Measurements from ENCODE around the gene OR10X1. TPM values are rescaled to one million over a fixed set of nuclear protein-coding genes. Genes with fewer than 3 reads are reported as not detected.

Gene OR10X1
- total RNA-seq, 1 experiment from 2014 or later: not detected

GRCh38 chr1:158559696-158560095, 20.0 kb downstream of the OR10X1 start:
- H4K8ac ChIP-seq (replicated peaks; ENCODE audit: insufficient read length, low read depth, low read length): no peak overlapping the region
- H2BK120ac ChIP-seq (ENCODE audit: low read depth, low read length, poor library complexity, severe bottlenecking): no peak overlapping the region
- Mint-ChIP-seq H3K36me3 (ENCODE audit: insufficient read depth in 1 of 3, low read depth in 3 of 3) (no peaks in the 10 kb centered on the region), H3K9me3 (no peaks in the 10 kb centered on the region), H3K4me3 (no peak overlapping the region), H3K4me1 (no peaks in the 10 kb centered on the region), H3K27ac (no peak overlapping the region), H3K27me3 (ENCODE audit: low read depth) (no peaks in the 10 kb centered on the region)
- no peak overlapping the region for H3K4ac ChIP-seq (ENCODE audit: low read depth, low read length)
- no peak overlapping the region for H2BK15ac ChIP-seq (ENCODE audit: low read depth, low read length)
- H2AFZ ChIP-seq (ENCODE audit: low read length): no peak overlapping the region
- no peaks in the 10 kb centered on the region for H3K79me1 ChIP-seq (ENCODE audit: insufficient read depth, low read depth, low read length, poor library complexity, severe bottlenecking)
- no peak overlapping the region for H3K18ac ChIP-seq (ENCODE audit: insufficient read length, low read depth, low read length)
- no peak overlapping the region for H2BK12ac ChIP-seq (ENCODE audit: insufficient read length, low read depth, low read length)
- TF ChIP-seq, protein P1, sequence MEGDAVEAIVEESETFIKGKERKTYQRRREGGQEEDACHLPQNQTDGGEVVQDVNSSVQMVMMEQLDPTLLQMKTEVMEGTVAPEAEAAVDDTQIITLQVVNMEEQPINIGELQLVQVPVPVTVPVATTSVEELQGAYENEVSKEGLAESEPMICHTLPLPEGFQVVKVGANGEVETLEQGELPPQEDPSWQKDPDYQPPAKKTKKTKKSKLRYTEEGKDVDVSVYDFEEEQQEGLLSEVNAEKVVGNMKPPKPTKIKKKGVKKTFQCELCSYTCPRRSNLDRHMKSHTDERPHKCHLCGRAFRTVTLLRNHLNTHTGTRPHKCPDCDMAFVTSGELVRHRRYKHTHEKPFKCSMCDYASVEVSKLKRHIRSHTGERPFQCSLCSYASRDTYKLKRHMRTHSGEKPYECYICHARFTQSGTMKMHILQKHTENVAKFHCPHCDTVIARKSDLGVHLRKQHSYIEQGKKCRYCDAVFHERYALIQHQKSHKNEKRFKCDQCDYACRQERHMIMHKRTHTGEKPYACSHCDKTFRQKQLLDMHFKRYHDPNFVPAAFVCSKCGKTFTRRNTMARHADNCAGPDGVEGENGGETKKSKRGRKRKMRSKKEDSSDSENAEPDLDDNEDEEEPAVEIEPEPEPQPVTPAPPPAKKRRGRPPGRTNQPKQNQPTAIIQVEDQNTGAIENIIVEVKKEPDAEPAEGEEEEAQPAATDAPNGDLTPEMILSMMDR (conservative IDR thresholded peaks at IDR 0.05): no peak
- no peak overlapping the region for H2AK5ac ChIP-seq (ENCODE audit: insufficient read length, low read length)
- no peaks in the 10 kb centered on the region for H3K4me1 ChIP-seq (ENCODE audit: insufficient read depth, low read length)
- no peaks in the 10 kb centered on the region for H3K27me3 ChIP-seq (ENCODE audit: insufficient read depth, low read length)
- no peak overlapping the region for H3K4me2 ChIP-seq (ENCODE audit: insufficient read depth, insufficient read length, low read length)
- H3K79me2 ChIP-seq (ENCODE audit: insufficient read depth, low read length): no peaks in the 10 kb centered on the region
- no peak overlapping the region for H3K14ac ChIP-seq (ENCODE audit: insufficient read depth, low read length)
- no peak overlapping the region for H4K91ac ChIP-seq (ENCODE audit: insufficient read length, low read depth, low read length)
- no peaks in the 10 kb centered on the region for H3K9me3 ChIP-seq (ENCODE audit: control insufficient read depth, low read depth, low read length)
- no peak overlapping the region for H3K56ac ChIP-seq (ENCODE audit: insufficient read length, low read depth, low read length)
- no peak overlapping the region for H4K5ac ChIP-seq (ENCODE audit: insufficient read length, low read depth, low read length)
- no peak overlapping the region for H3T11ph ChIP-seq (ENCODE audit: low read length)
- no peak overlapping the region for H2BK5ac ChIP-seq (ENCODE audit: insufficient read length, low read length)
- H3K9ac ChIP-seq (ENCODE audit: extremely low read depth, insufficient read length, low read length): no peak overlapping the region
- H3K23ac ChIP-seq (ENCODE audit: insufficient read length, low read depth, low read length): no peak overlapping the region
- H3K23me2 ChIP-seq (ENCODE audit: insufficient read length, low read depth, low read length, poor library complexity, severe bottlenecking): no peaks in the 10 kb centered on the region
- no CpG with 5 or more reads among the region's 1 CpG for WGBS (ENCODE audit: extremely low coverage, insufficient read length, low lambda C conversion rate)
- H4K20me1 ChIP-seq (ENCODE audit: control insufficient read depth, insufficient read depth, insufficient read length): no peaks in the 10 kb centered on the region
- H3K27ac ChIP-seq (ENCODE audit: insufficient read length, low read depth, low read length): no peak overlapping the region
- DNase-seq: no peak
- H2BK20ac ChIP-seq (ENCODE audit: low read depth, low read length, poor library complexity, severe bottlenecking): no peak overlapping the region

All from H9 (cell line).